SK-N-SH (cell line): ENCODE measurements around the gene KCNJ15. TPM values are rescaled to one million over a fixed set of nuclear protein-coding genes. Genes with fewer than 3 reads are reported as not detected.

Source experiments
- CTCF ChIA-PET: fragments of 300-600, 350-600 bp; formaldehyde crosslinking; extraction: SDS; loops from one replicate; lab custom pipeline; 2021; lab: Yijun Ruan, JAX
- POLR2A ChIA-PET: fragments of 350-600 bp; sonication (Branson Sonifier 250); formaldehyde crosslinking; extraction: SDS; loops from one replicate; lab custom pipeline; 2020; ENCODE audit warnings: antibody characterized with exemption, inconsistent platforms; lab: Yijun Ruan, JAX
- DNase-seq: peaks from one replicate; pipeline ENCODE4 v3.0.0; 2012
- H2AFZ ChIP-seq: fragments of 200-600 bp; sonication (generic); 2 replicates; pipeline ENCODE4 v1.8.1; 2016; ENCODE audit warnings: antibody characterized with exemption, mild to moderate bottlenecking, low read depth
- H3F3A ChIP-seq: fragments of 200-600 bp; sonication (generic); replicated peaks from 2 replicates; pipeline ENCODE3; 2016; ENCODE audit warnings: antibody characterized with exemption, mild to moderate bottlenecking; ENCODE audit not compliant: insufficient read depth
- H3K27ac ChIP-seq, 2 experiments: fragments of 200-500 bp in 1 of 2; fragments of 200-600 bp in 1 of 2; sonication (Bioruptor generic) in 1 of 2; sonication (generic), shearing (Covaris generic) in 1 of 2; 2 replicates each; pipeline versions ENCODE4 v1.5.1 to v1.6.1; 2014 to 2016; ENCODE audit warnings: low read depth in 2 of 2, inconsistent platforms in 1 of 2, low read length in 1 of 2, mild to moderate bottlenecking in 1 of 2, mixed read lengths in 1 of 2
- H3K27me3 ChIP-seq: fragments of 200-600 bp; sonication (generic), shearing (Covaris generic); 2 replicates; pipeline ENCODE4 v1.6.1; 2016; ENCODE audit warnings: mixed run types; ENCODE audit not compliant: insufficient read depth
- H3K36me3 ChIP-seq, 2 experiments: fragments of 200-500 bp in 1 of 2; fragments of 200-600 bp in 1 of 2; sonication (Bioruptor generic) in 1 of 2; sonication (generic) in 1 of 2; replicated peaks in 1 of 2; 2 replicates each; pipeline versions ENCODE3 to v1.5.1; 2014 to 2016; ENCODE audit warnings: low read length in 1 of 2, mild to moderate bottlenecking in 1 of 2; ENCODE audit not compliant: insufficient read depth in 2 of 2, control insufficient read depth in 1 of 2
- H3K4me1 ChIP-seq, 2 experiments: fragments of 200-500 bp in 1 of 2; fragments of 200-600 bp in 1 of 2; sonication (Bioruptor generic) in 1 of 2; sonication (generic), shearing (Covaris generic) in 1 of 2; 2 replicates each; pipeline versions ENCODE4 v1.5.1 to v1.6.1; 2014 to 2016; ENCODE audit warnings: low read depth in 1 of 2, low read length in 1 of 2, mixed run types in 1 of 2; ENCODE audit not compliant: insufficient read depth in 2 of 2, control insufficient read depth in 1 of 2
- H3K4me2 ChIP-seq: fragments of 200-600 bp; sonication (generic), shearing (Covaris generic); 2 replicates; pipeline ENCODE4 v1.6.1; 2017; ENCODE audit warnings: mixed run types
- H3K4me3 ChIP-seq, 2 experiments: fragments of 200-500 bp in 1 of 2; fragments of 200-600 bp in 1 of 2; sonication (Bioruptor generic) in 1 of 2; sonication (generic), shearing (Covaris generic) in 1 of 2; 2 replicates each; pipeline versions ENCODE4 v1.5.1 to v1.8.1; 2014 to 2016; ENCODE audit warnings: low read depth in 2 of 2, inconsistent platforms in 1 of 2, low read length in 1 of 2, mild to moderate bottlenecking in 1 of 2, mixed read lengths in 1 of 2, moderate library complexity in 1 of 2
- H3K79me2 ChIP-seq: fragments of 200-600 bp; sonication (generic); 2 replicates; pipeline ENCODE4 v1.8.1; 2017; ENCODE audit warnings: mild to moderate bottlenecking; ENCODE audit not compliant: insufficient read depth
- H3K9ac ChIP-seq: fragments of 200-600 bp; sonication (generic); 2 replicates; pipeline ENCODE4 v1.6.1; 2017; ENCODE audit warnings: mixed run types
- H3K9me2 ChIP-seq: fragments of 200-600 bp; sonication (generic); 2 replicates; pipeline ENCODE4 v1.6.1; 2017; ENCODE audit warnings: mixed run types
- H3K9me3 ChIP-seq: fragments of 200-600 bp; sonication (generic); 2 replicates; pipeline ENCODE4 v1.6.1; 2017; ENCODE audit warnings: mixed run types, mild to moderate bottlenecking, moderate library complexity
- H4K20me1 ChIP-seq: fragments of 200-600 bp; sonication (generic); 2 replicates; pipeline ENCODE4 v1.6.1; 2017; ENCODE audit warnings: mild to moderate bottlenecking, mixed run types; ENCODE audit not compliant: insufficient read depth
- ELF1 ChIP-seq: IDR thresholded peaks from 2 replicates; pipeline ENCODE4 v1.4.0; 2012
- EZH2phosphoT487 ChIP-seq: fragments of 200-600 bp; sonication (generic); IDR thresholded peaks from 2 replicates; pipeline ENCODE4 v1.6.1; 2017; ENCODE audit warnings: low read depth, mixed run types, mild to moderate bottlenecking, antibody characterized with exemption, moderate library complexity, borderline replicate concordance
- GABPA ChIP-seq: IDR thresholded peaks from 2 replicates; pipeline ENCODE4 v1.4.0; 2012; ENCODE audit warnings: low read depth, mild to moderate bottlenecking
- IRF3 ChIP-seq: fragments of 150-350 bp; IDR thresholded peaks from 2 replicates; pipeline ENCODE4 v1.6.1; 2016; ENCODE audit warnings: mild to moderate bottlenecking, low read depth, low read length
- MAX ChIP-seq: IDR thresholded peaks from 2 replicates; pipeline ENCODE4 v1.4.0; 2012; ENCODE audit warnings: low read depth
- NFIC ChIP-seq: IDR thresholded peaks from 2 replicates; pipeline ENCODE4 v1.4.0; 2012; ENCODE audit warnings: borderline replicate concordance
- NRF1 ChIP-seq: IDR thresholded peaks from 2 replicates; pipeline ENCODE4 v1.6.1; 2012; ENCODE audit warnings: low read depth, mild to moderate bottlenecking, low read length
- PBX3 ChIP-seq: IDR thresholded peaks from 2 replicates; pipeline ENCODE4; 2012
- POLR2AphosphoS5 ChIP-seq: IDR thresholded peaks from 2 replicates; pipeline ENCODE4 v1.6.1; 2012; ENCODE audit warnings: low read depth, low read length
- RAD21 ChIP-seq: IDR thresholded peaks from 2 replicates; pipeline ENCODE4 v1.6.1; 2012; ENCODE audit warnings: mild to moderate bottlenecking, low read length
- RFX5 ChIP-seq: IDR thresholded peaks from 2 replicates; pipeline ENCODE4 v1.6.1; 2012; ENCODE audit warnings: mild to moderate bottlenecking, improper control_type of control experiment, low read length
- SIN3A ChIP-seq: IDR thresholded peaks from 2 replicates; pipeline ENCODE4 v1.6.1; 2012; ENCODE audit warnings: low read depth, mild to moderate bottlenecking, low read length, moderate library complexity, borderline replicate concordance
- TCF12 ChIP-seq: IDR thresholded peaks from 2 replicates; pipeline ENCODE4 v1.4.0; 2012
- TEAD4 ChIP-seq: IDR thresholded peaks from 2 replicates; pipeline ENCODE4 v1.4.0; 2012; ENCODE audit warnings: mild to moderate bottlenecking, borderline replicate concordance; ENCODE audit not compliant: insufficient read depth
- USF2 ChIP-seq: fragments of 150-350 bp; IDR thresholded peaks from 2 replicates; pipeline ENCODE4 v1.6.1; 2017; ENCODE audit warnings: antibody characterized with exemption, low read length, low read depth, borderline replicate concordance
- ZBTB33 ChIP-seq: IDR thresholded peaks from 2 replicates; pipeline ENCODE4 v1.4.0; 2012; ENCODE audit warnings: low read depth, borderline replicate concordance
- WGBS: methylation state at CpG from one replicate; pipeline ENCODE4 v1.1.6; 2017; ENCODE audit warnings: low lambda C conversion rate; 5-methylcytosine and 5-hydroxymethylcytosine counted together
- polyA plus RNA-seq, 3 experiments: library from polyadenylated mRNA; depleted of rRNA; stranded (reverse); fragments of >200 nt; gene quantifications; 2 replicates each; pipeline ENCODE4 v1.2.3, GENCODE V29; 2012

The KCNJ15 gene
- polyA plus RNA-seq, 1 of the 3 experiments (the other 2 are of a cell fraction), result 0.03 TPM

GRCh38 chr21:38280867-38281266 lies 24.1 kb downstream of the KCNJ15 start:
- H3K9ac ChIP-seq, result no peak overlapping the region
- no peak for TF ChIP-seq NRF1
- no peak for TF ChIP-seq MAX
- TF ChIP-seq TCF12, result no peak
- no peak for TF ChIP-seq EZH2phosphoT487
- no peak for TF ChIP-seq RFX5
- no peak for TF ChIP-seq RAD21
- no peak for TF ChIP-seq GABPA
- TF ChIP-seq TEAD4, result no peak
- H3K36me3 ChIP-seq, result no peaks in the 10 kb centered on the region
- no peak overlapping the region for H3K4me3 ChIP-seq
- no peaks in the 10 kb centered on the region for H3K9me2 ChIP-seq
- no peaks in the 10 kb centered on the region for H3K9me3 ChIP-seq
- no peak overlapping the region for H2AFZ ChIP-seq
- H3K4me2 ChIP-seq, result no peak overlapping the region
- H3K27ac ChIP-seq, result no peak overlapping the region
- POLR2A ChIA-PET, result no interaction called here
- CTCF ChIA-PET, result interaction anchor here (1.1 kb wide), 1 partner anchor 74 kb away, joined by 3 read pairs; no protein-coding TSS in a partner anchor
- H3K79me2 ChIP-seq, result no peaks in the 10 kb centered on the region
- H3K27me3 ChIP-seq, result no peaks in the 10 kb centered on the region
- peaks cover 0 to 12% of the 10 kb centered on the region in 2 experiments; a peak in 2 of 4 replicates for H3K4me1 ChIP-seq
- H4K20me1 ChIP-seq, result no peaks in the 10 kb centered on the region
- H3F3A ChIP-seq, result peaks cover 23% of the 10 kb centered on the region
- DNase-seq, result no peak
- WGBS, result 61% methylated on average over 6 of the region's 6 CpGs

- DNase-seq, result no peak
- no peak overlapping the region for H3K9ac ChIP-seq
These were observed 26.1 kb downstream of the KCNJ15 start for GRCh38 chr21:38282921-38283320.

More at GRCh38 chr21:38282921-38283320, 26.1 kb downstream of the KCNJ15 start:
- peaks cover 12% of the 10 kb centered on the region for H3F3A ChIP-seq
- WGBS, result 96% methylated on average over 3 of the region's 3 CpGs
- no peaks in the 10 kb centered on the region for H3K36me3 ChIP-seq
- no peak overlapping the region for H2AFZ ChIP-seq
- peaks cover 0 to 4% of the 10 kb centered on the region in 2 experiments; a peak in 1 of 4 replicates for H3K4me1 ChIP-seq
- no peaks in the 10 kb centered on the region for H3K79me2 ChIP-seq
- H4K20me1 ChIP-seq, result no peaks in the 10 kb centered on the region
- no peak overlapping the region for H3K27ac ChIP-seq
- no peaks in the 10 kb centered on the region for H3K9me2 ChIP-seq
- H3K4me2 ChIP-seq, result no peak overlapping the region
- H3K27me3 ChIP-seq, result no peaks in the 10 kb centered on the region
- CTCF ChIA-PET, result no interaction called here
- TF ChIP-seq IRF3, result no peak
- TF ChIP-seq RFX5, result no peak
- no peak for TF ChIP-seq POLR2AphosphoS5
- TF ChIP-seq USF2, result no peak
- TF ChIP-seq SIN3A, result no peak
- no peak for TF ChIP-seq PBX3
- no peak for TF ChIP-seq NFIC
- TF ChIP-seq ELF1, result no peak
- TF ChIP-seq ZBTB33, result no peak
- TF ChIP-seq GABPA, result no peak
- H3K9me3 ChIP-seq, result no peaks in the 10 kb centered on the region
- H3K4me3 ChIP-seq, result no peak overlapping the region
- POLR2A ChIA-PET, result no interaction called here
